Breast epithelium (tissue), 3 donors: ENCODE measurements around the gene C19orf33.

Source experiments
- CTCF ChIP-seq, 3 donors: fragments of 450-650 bp; IDR thresholded peaks; one replicate each; pipeline ENCODE4 v1.5.1; 2016 to 2017; ENCODE audit warnings: antibody characterized with exemption in 3 of 3, mild to moderate bottlenecking in 3 of 3, moderate library complexity in 3 of 3
- POLR2AphosphoS5 ChIP-seq, 3 donors: sonication (generic); formaldehyde crosslinking; IDR thresholded peaks; one replicate each; pipeline ENCODE4 v1.6.1; 2017; ENCODE audit warnings: antibody characterized with exemption in 3 of 3

- TF ChIP-seq CTCF (IDR thresholded peaks at IDR 0.05), result no peak
- TF ChIP-seq POLR2AphosphoS5 (IDR thresholded peaks at IDR 0.05), result no peak
Observed at GRCh38 chr19:38280030-38280921, 23.8 kb upstream of the C19orf33 start.
